ENCODE results near the gene PUS7.

Gene PUS7

GRCh38 chr7:105512415-105512814 lies 9.7 kb downstream of the PUS7 start:
- TF ChIP-seq CTCF (IDR thresholded peaks at IDR 0.05): no peak
- DNase-seq: no peak
- peaks cover 67% of the 10 kb centered on the region for H3K36me3 Mint-ChIP-seq (ENCODE audit: low read depth)
- no peak overlapping the region for H3K4me3 Mint-ChIP-seq
- peaks cover 6% of the 10 kb centered on the region for H3K9me3 Mint-ChIP-seq
- H3K27ac Mint-ChIP-seq: peak overlapping the region; percentile 73
- no peaks in the 10 kb centered on the region for H3K27me3 Mint-ChIP-seq (ENCODE audit: low read depth, poor library complexity)
- H3K4me1 Mint-ChIP-seq: peaks cover 14% of the 10 kb centered on the region

GRCh38 chr7:105502173-105502572 lies 19.9 kb downstream of the PUS7 start:
- H3K9me3 Mint-ChIP-seq: no peaks in the 10 kb centered on the region
- TF ChIP-seq CTCF (IDR thresholded peaks at IDR 0.05): no peak
- no peaks in the 10 kb centered on the region for H3K27me3 Mint-ChIP-seq (ENCODE audit: low read depth, poor library complexity)
- no peak overlapping the region for H3K4me3 Mint-ChIP-seq
- H3K27ac Mint-ChIP-seq: no peak overlapping the region
- H3K36me3 Mint-ChIP-seq (ENCODE audit: low read depth): peaks cover 54% of the 10 kb centered on the region
- no peaks in the 10 kb centered on the region for H3K4me1 Mint-ChIP-seq
- no peak for DNase-seq

GRCh38 chr7:105497016-105497415 lies 25.1 kb downstream of the PUS7 start:
- Mint-ChIP-seq H3K36me3 (ENCODE audit: low read depth) (peaks cover 32% of the 10 kb centered on the region), H3K9me3 (no peaks in the 10 kb centered on the region), H3K27ac (no peak overlapping the region), H3K27me3 (ENCODE audit: low read depth, poor library complexity) (no peaks in the 10 kb centered on the region), H3K4me3 (no peak overlapping the region), H3K4me1 (no peaks in the 10 kb centered on the region)
- TF ChIP-seq CTCF (IDR thresholded peaks at IDR 0.05): no peak
- DNase-seq: no peak

- Mint-ChIP-seq H3K27ac (no peak overlapping the region), H3K9me3 (no peaks in the 10 kb centered on the region), H3K4me3 (no peak overlapping the region), H3K27me3 (ENCODE audit: low read depth, poor library complexity) (no peaks in the 10 kb centered on the region), H3K4me1 (no peaks in the 10 kb centered on the region), H3K36me3 (ENCODE audit: low read depth) (peaks cover 32% of the 10 kb centered on the region)
- no peak for DNase-seq
- no peak for TF ChIP-seq CTCF (IDR thresholded peaks at IDR 0.05)
Measured at GRCh38 chr7:105496521-105496920, 25.6 kb downstream of the PUS7 start.

GRCh38 chr7:105493923-105494315 lies 28.2 kb downstream of the PUS7 start:
- Mint-ChIP-seq H3K36me3 (ENCODE audit: low read depth) (peaks cover 19% of the 10 kb centered on the region), H3K9me3 (no peaks in the 10 kb centered on the region), H3K4me3 (no peak overlapping the region), H3K4me1 (no peaks in the 10 kb centered on the region), H3K27ac (peak overlapping the region; percentile 13), H3K27me3 (ENCODE audit: low read depth, poor library complexity) (no peaks in the 10 kb centered on the region)
- no peak for DNase-seq
- no peak for TF ChIP-seq CTCF (IDR thresholded peaks at IDR 0.05)

GRCh38 chr7:105493196-105493922 lies 28.7 kb downstream of the PUS7 start:
- no peaks in the 10 kb centered on the region for H3K27me3 Mint-ChIP-seq (ENCODE audit: low read depth, poor library complexity)
- no peak for DNase-seq
- H3K27ac Mint-ChIP-seq: no peak overlapping the region
- H3K4me1 Mint-ChIP-seq: no peaks in the 10 kb centered on the region
- peaks cover 16% of the 10 kb centered on the region for H3K36me3 Mint-ChIP-seq (ENCODE audit: low read depth)
- no peaks in the 10 kb centered on the region for H3K9me3 Mint-ChIP-seq
- TF ChIP-seq CTCF (IDR thresholded peaks at IDR 0.05): no peak
- H3K4me3 Mint-ChIP-seq: no peak overlapping the region

All from nephron progenitor cell (in vitro differentiated cells).